Activated CD8-positive, alpha-beta T cell treated with anti-CD3 and anti-CD28 coated beads, Interleukin-2, amount 10 ng/mL, durations not matched to agents 7 days and 5 days (primary cell): ENCODE results near the gene MAP2K3. TPM values are rescaled to one million over a fixed set of nuclear protein-coding genes. Genes with fewer than 3 reads are reported as not detected.

Experiments used
- ATAC-seq: fragments of 150-1000 bp; cut with Tn5 transposase; one replicate; pipeline ENCODE4 v1.10.0; 2021; ENCODE audit warnings: moderate library complexity
- CTCF ChIA-PET: fragments of 350-600 bp; sonication (Branson Sonifier 250); formaldehyde crosslinking; loops from one replicate; lab custom pipeline; 2021; ENCODE audit warnings: antibody characterized with exemption; lab: Charles Lee
- POLR2A ChIA-PET: fragments of 350-600 bp; sonication (Branson Sonifier 250); formaldehyde crosslinking; loops from one replicate; lab custom pipeline; 2021; ENCODE audit warnings: antibody characterized with exemption; lab: Charles Lee
- DNase-seq: peaks from one replicate; pipeline ENCODE4 v3.0.0-alpha.2; 2020
- H3K27ac Mint-ChIP-seq: one replicate; pipeline ENCODE4 v1.8.0; 2021; ENCODE audit warnings: mild to moderate bottlenecking, mixed read lengths
- H3K27me3 Mint-ChIP-seq: one replicate; pipeline ENCODE4 v1.8.0; 2021; ENCODE audit warnings: low read depth, mixed read lengths
- H3K36me3 Mint-ChIP-seq: one replicate; pipeline ENCODE4 v1.8.0; 2021; ENCODE audit warnings: low read depth, mixed read lengths
- H3K4me1 Mint-ChIP-seq: one replicate; pipeline ENCODE4 v1.8.0; 2021; ENCODE audit warnings: low read depth, mixed read lengths
- H3K4me3 Mint-ChIP-seq: one replicate; pipeline ENCODE4 v1.8.0; 2021; ENCODE audit warnings: mild to moderate bottlenecking, mixed read lengths
- H3K9me3 Mint-ChIP-seq: one replicate; pipeline ENCODE4 v1.8.0; 2022; ENCODE audit warnings: mixed read lengths; ENCODE audit not compliant: insufficient read depth
- total RNA-seq, 2 experiments: library from RNA; stranded (reverse); gene quantifications; one replicate each; pipeline ENCODE4 v1.2.3, GENCODE V29; 2021

Gene MAP2K3
- total RNA-seq, 2 experiments from 2014 or later, result 57.4 to 57.8 TPM

DNA sequence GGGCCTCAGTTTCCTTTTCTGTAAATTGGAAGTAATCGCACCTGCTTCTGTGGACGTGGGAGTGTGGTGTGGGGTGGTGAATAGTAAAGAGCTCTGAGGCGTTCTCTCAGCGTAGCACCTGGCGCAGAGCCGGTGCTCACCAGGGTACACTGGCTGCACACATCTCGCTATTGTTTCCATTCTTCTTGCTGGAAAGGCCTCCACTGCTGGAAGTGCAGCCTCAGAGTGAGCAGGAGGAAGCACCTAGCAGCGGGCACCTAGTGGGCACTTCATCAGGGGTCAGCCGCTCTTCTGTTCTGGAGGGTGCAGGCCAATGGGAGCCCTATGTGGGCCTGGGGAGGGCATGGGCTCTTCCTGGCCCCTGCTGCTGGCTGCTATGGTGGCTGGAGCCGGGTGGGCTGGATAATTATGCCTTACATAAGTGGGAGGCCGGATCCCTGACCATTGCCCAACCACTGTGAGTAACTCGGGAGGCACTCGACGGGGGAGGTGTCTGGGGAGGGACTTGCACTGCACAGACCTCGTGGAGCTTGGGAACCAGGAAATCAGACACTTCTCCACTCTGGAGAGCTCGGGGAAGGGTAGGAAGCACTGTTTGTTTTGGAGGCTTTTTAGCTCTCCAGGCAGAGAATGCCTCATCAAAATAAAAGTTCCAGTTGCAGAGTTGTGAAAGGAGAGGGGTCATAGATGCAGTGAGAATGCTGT, 1.7 kb downstream of the MAP2K3 start:
- H3K9me3 Mint-ChIP-seq, result no peaks in the 10 kb centered on the region
- H3K36me3 Mint-ChIP-seq, result peaks cover 16% of the 10 kb centered on the region
- peak overlapping the region; percentile 94 for H3K27ac Mint-ChIP-seq
- H3K4me3 Mint-ChIP-seq, result peak overlapping the region; percentile 90
- peaks cover 43% of the 10 kb centered on the region for H3K4me1 Mint-ChIP-seq
- POLR2A ChIA-PET, result interaction anchor here (1.5 to 3.3 kb wide), 2 partner anchors 10 to 243 kb away, joined by 5 to 13 read pairs; partner anchors contain the start of gene USP22
- CTCF ChIA-PET, result interaction anchor here (1.1 to 2.2 kb wide), 3 partner anchors 159 to 225 kb away, joined by 3 to 7 read pairs (median 3); partner anchors contain the start of gene DHRS7B
- no peak for DNase-seq
- ATAC-seq, result no peak
- H3K27me3 Mint-ChIP-seq, result no peaks in the 10 kb centered on the region

DNA sequence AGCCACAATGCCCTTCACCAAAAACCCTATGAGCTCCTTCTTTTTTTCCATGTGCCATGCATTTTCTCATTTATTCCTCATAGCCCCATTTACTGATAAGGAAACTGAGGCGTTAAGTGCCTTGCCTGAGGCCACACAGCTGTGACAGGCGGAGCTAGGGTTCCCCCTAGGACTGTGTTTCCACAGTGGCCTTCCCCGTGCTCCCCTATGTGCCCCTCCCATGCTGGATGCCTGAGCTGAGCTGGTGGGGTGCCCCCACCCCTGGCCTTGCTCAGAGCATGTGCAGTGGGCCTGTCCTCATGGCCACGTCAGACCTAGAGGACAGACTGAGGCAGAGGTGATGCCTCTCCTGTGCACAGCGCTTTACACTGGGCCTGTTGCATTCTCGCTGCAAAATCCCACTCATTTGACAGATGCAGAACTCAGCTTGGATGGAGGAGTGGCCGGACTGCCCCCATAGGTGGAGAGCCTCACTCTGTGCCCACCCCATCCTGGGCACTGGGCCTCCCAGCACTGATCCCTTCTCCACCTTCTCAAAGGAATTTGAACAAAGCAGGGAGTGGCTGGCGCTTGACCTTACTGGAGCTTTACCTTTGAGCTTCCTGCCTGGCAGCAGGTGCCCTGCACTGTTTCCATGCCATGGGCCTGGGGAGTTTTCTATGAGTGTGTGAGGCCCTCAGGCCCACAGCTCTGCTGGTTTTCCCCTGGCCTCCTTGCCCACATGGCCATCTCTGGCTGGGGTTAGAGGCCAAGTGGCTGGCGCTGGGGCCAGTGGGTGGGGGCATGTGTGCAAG, 2.6 kb downstream of the MAP2K3 start:
- ATAC-seq, result no peak
- Mint-ChIP-seq H3K27me3 (no peaks in the 10 kb centered on the region), H3K27ac (peak overlapping the region; percentile 94), H3K36me3 (peaks cover 22% of the 10 kb centered on the region), H3K4me3 (peak overlapping the region; percentile 90), H3K4me1 (peaks cover 43% of the 10 kb centered on the region), H3K9me3 (no peaks in the 10 kb centered on the region)
- no peak for DNase-seq
- POLR2A ChIA-PET, result interaction anchor here (1.0 to 3.3 kb wide), 5 partner anchors 8 to 244 kb away, joined by 3 to 13 read pairs (median 6); partner anchors contain the start of genes NATD1 and USP22
- CTCF ChIA-PET, result interaction anchor here (0.9 to 2.2 kb wide), 7 partner anchors 8 to 225 kb away, joined by 3 to 20 read pairs (median 4); partner anchors contain the start of gene DHRS7B

DNA sequence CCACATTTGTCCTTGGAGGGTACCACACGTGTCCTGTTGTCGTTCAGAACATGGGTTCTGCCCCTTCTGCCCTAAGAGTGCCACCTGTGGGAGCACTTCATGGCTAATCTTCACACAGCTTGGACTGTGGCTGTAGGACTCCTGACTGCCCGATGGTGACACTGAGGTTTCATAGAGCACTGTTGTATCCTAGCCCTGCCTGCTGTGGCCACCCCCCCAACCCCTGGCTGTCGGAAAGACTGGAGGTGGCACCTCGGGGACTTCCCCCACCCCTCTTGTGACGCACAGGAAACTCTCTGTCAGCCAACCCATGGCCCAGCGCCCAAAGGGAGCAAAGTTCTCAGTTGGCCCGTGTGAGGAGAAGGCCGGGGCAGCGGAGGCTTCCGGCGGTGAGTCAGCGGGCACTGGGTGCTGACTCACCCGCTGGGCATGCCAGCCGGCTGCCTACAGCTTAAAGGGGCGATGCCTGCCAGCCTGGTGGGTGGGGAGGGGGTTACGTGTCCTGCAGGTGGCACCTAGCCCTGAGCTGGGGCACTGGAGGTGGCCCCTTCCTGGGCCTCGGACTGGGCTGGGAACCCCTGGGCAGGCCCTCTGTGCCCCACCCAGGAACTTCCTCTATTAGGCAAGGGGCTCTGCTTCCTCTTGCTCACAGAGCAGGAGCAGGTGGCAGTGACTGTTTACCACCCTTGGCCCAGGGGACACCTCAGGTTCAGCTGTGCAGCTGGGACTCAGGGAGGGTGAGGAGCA, 3.4 kb downstream of the MAP2K3 start:
- Mint-ChIP-seq H3K9me3 (no peaks in the 10 kb centered on the region), H3K27me3 (no peaks in the 10 kb centered on the region), H3K27ac (peak overlapping the region; percentile 94), H3K4me3 (peak overlapping the region; percentile 90), H3K4me1 (peaks cover 43% of the 10 kb centered on the region), H3K36me3 (peaks cover 24% of the 10 kb centered on the region)
- DNase-seq, result peak; percentile 95
- peak; percentile 62 for ATAC-seq
- ChIA-PET POLR2A (interaction anchor here (1.0 to 3.3 kb wide), 4 partner anchors 9 to 38 kb away, joined by 3 to 13 read pairs (median 7); partner anchors contain the start of gene NATD1), CTCF (interaction anchor here (0.7 to 2.2 kb wide), 11 partner anchors 8 to 225 kb away, joined by 3 to 20 read pairs (median 4); no protein-coding TSS in a partner anchor)

DNA sequence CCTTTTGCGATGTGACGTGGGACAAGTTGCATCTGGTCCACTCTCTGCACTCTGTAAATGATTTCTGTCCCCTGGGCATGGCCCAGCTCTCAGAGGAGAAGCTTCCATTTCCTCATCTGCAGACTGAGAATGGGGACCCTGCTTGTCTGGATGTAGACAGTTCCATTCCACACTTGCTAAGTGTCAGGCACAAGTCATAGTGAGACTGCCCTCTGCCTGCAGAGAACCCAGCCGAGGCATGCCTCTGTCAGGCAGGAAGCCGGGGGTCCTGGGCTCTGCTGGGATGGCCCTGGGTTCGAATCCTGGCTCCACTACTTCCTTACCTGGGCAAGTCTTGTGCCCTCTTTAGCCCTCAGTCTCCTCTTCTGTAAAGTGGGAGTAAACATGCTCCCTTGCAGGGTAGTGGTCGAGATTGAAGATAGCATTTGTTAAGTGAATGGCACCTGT, 4.1 kb downstream of the MAP2K3 start:
- POLR2A ChIA-PET, result interaction anchor here (1.0 to 3.3 kb wide), 4 partner anchors 10 to 39 kb away, joined by 3 to 13 read pairs (median 7); partner anchors contain the start of gene NATD1
- H3K4me1 Mint-ChIP-seq, result peaks cover 40% of the 10 kb centered on the region
- no peak for ATAC-seq
- H3K9me3 Mint-ChIP-seq, result no peaks in the 10 kb centered on the region
- peak; percentile 51 for DNase-seq
- no peaks in the 10 kb centered on the region for H3K27me3 Mint-ChIP-seq
- CTCF ChIA-PET, result interaction anchor here (0.7 to 1.9 kb wide), 9 partner anchors 9 to 224 kb away, joined by 3 to 20 read pairs (median 4); no protein-coding TSS in a partner anchor
- peak overlapping the region; percentile 94 for H3K27ac Mint-ChIP-seq
- peaks cover 24% of the 10 kb centered on the region for H3K36me3 Mint-ChIP-seq
- peak overlapping the region; percentile 90 for H3K4me3 Mint-ChIP-seq

DNA sequence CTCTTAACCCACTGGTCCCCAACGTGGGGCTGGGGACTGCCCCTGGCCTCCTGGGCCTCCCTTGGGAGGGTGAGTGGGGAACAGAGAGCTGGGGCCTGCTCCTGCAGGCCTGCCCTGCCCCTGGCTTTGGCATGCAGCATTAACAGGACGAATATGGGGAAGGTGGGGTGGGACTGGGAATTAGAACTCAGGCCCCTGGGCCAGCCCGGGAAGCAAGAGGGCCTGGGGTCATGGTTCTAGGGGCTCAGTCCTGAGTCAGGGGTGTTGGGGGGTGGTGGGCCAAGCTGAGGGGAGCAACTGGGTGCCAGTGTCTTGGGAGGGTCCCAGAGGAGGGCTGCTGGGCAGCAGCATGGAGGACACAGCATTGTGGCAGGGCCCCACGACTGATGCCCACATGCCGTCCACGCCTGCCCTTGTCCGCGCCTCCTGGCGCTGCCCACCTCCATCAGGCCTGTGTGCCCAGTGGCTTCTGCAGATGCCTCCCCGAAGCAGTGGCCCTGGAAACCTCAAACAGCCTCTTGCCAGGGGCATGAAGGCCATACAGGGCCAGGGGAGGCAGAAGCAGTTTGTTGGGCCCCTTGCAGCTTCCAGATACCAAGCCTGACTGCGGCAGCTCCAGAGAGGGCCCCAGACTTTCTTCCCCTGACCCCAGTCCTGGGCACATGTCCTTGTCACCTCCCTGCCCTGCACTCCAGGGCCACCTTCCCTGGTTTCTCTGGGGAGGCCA, 4.8 kb downstream of the MAP2K3 start:
- Mint-ChIP-seq H3K27me3 (no peaks in the 10 kb centered on the region), H3K36me3 (peaks cover 24% of the 10 kb centered on the region), H3K4me3 (no peak overlapping the region), H3K27ac (no peak overlapping the region), H3K4me1 (peaks cover 37% of the 10 kb centered on the region), H3K9me3 (no peaks in the 10 kb centered on the region)
- ATAC-seq (no peak), DNase-seq (no peak)
- ChIA-PET CTCF (interaction anchor here (1.2 kb wide), 1 partner anchor 12 kb away, joined by 4 read pairs; no protein-coding TSS in a partner anchor), POLR2A (no interaction called here)

DNA sequence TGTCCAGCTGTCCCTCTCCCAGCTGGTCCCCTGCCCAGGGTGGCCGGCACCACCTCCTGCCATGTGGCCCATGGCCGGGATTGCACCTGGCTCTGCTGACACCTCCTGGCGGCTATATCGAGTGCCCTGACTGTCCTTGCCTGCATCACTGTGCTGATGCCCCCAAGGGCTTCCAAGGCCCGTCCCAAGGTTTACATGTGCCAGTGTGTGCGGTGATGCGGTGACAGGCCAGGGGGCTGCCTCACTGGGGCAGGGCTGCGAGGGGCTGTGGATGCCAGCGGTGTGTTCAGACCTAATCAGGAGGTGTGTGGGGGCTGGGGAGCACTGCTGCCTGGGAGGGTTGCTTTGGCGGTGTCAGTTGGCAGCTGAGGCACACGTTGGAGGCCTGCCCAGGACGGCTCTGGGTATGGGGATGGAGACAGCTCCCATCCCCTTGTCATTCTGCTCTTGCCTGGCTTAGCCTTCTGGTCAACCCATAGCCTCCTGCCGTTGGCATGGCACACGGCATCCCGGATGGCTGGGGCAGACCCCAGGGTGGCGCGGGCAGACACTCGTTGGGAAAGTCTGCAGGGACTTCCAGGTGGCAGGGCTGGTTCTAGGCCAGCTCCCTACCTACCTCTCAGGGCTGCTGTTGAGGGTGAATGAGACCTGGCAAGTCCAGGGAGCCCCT, 5.5 kb downstream of the MAP2K3 start:
- no peak overlapping the region for H3K27ac Mint-ChIP-seq
- no peak overlapping the region for H3K4me3 Mint-ChIP-seq
- ATAC-seq, result no peak
- ChIA-PET CTCF (no interaction called here), POLR2A (no interaction called here)
- H3K36me3 Mint-ChIP-seq, result peaks cover 27% of the 10 kb centered on the region
- no peaks in the 10 kb centered on the region for H3K9me3 Mint-ChIP-seq
- DNase-seq, result no peak
- H3K27me3 Mint-ChIP-seq, result no peaks in the 10 kb centered on the region
- H3K4me1 Mint-ChIP-seq, result peaks cover 37% of the 10 kb centered on the region

DNA sequence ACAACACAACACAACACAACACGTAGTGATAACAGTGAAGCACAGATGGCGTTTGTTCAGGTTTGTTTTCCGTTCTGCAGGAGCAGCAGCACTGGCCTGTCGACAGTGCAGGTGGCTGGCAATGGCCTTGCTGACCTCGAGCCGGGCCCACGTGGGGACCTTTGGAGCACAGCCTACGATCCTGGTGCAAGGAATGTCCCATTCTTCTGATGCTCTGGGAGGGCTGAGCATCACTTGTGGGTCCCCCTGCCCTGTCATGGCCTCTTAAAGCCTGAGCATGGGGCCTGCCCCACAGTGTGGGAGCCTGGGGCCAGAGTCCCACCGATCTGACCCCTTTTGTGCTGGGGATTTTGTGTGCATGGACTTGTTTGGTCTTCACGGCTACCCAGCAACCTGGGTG, 6.8 kb downstream of the MAP2K3 start:
- Mint-ChIP-seq H3K27ac (no peak overlapping the region), H3K4me3 (no peak overlapping the region), H3K9me3 (peaks cover 5% of the 10 kb centered on the region), H3K4me1 (peaks cover 33% of the 10 kb centered on the region), H3K36me3 (peaks cover 16% of the 10 kb centered on the region), H3K27me3 (no peaks in the 10 kb centered on the region)
- ChIA-PET POLR2A (no interaction called here), CTCF (no interaction called here)
- DNase-seq, result no peak
- no peak for ATAC-seq

DNA sequence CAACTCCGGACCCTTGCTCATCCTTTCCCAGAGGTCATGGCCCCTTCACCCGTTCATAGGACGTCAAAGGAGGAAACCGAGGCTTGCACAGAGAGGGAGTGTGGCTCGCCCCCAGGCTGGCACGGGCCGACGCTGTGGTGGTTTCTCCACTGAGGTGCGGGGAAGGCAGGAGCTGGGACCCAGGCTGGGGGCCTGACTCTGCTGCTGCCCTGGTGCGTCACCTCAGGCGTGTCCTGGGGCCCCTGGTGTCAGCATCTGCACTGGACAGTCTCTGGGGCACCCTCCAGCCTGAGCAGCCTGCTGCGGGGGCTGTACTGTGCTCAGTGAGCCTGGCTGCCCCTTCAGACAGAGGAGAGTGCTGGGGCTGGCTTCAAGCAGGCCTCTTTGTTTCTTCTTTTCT, 7.4 kb downstream of the MAP2K3 start:
- H3K27me3 Mint-ChIP-seq, result no peaks in the 10 kb centered on the region
- peaks cover 5% of the 10 kb centered on the region for H3K9me3 Mint-ChIP-seq
- ATAC-seq, result no peak
- ChIA-PET POLR2A (no interaction called here), CTCF (no interaction called here)
- DNase-seq, result no peak
- H3K4me1 Mint-ChIP-seq, result peaks cover 28% of the 10 kb centered on the region
- H3K4me3 Mint-ChIP-seq, result no peak overlapping the region
- no peak overlapping the region for H3K27ac Mint-ChIP-seq
- H3K36me3 Mint-ChIP-seq, result peaks cover 14% of the 10 kb centered on the region

DNA sequence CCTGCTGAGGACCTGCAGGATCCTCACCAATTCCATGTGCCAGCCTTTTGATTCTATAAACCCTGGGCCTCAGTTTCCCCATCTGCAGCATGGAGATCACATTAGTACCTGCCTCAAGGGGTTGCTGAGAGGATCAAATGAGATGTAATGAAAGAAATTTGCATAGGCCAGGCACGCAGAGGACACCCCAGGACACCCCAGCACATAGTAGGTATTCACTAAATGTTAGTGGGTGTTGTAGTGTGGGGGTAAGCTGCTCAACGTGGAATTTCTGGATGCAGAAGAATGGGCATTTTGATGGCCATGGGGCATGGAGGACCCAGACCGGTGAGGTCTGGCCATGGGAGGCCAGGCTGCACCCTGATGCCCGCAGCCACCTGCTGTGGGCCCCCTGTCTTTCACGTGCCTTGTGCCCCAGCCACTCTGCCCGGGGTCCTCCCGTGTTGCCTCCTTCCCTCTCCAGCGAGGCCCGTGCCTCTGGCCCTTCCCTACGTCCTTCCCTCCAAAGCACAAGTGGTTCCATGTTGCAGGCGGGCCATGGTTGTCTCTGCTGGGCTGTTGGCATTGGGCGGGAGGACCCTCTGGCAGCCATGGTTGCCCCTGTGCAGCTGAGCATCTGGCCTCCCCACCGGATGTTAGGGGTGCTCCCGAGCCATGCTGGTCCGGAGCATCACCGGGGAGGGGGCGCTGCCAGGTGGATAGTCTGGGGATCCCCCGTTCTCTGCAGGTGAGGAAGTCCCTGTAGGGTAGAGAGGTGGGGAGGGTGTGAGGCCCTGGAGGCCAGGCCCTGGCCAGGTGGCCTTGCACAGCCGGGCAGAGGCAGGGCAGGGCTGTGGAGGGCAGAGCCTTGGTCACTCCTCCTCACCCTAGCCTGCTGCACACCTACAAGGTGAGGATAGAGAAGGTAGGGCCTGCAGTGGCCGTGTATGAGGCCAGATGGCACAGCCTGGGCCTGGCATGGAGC, 8.6 kb downstream of the MAP2K3 start:
- H3K4me3 Mint-ChIP-seq, result no peak overlapping the region
- peaks cover 5% of the 10 kb centered on the region for H3K9me3 Mint-ChIP-seq
- peaks cover 15% of the 10 kb centered on the region for H3K4me1 Mint-ChIP-seq
- no peak overlapping the region for H3K27ac Mint-ChIP-seq
- ATAC-seq (no peak), DNase-seq (no peak)
- POLR2A ChIA-PET, result no interaction called here
- H3K36me3 Mint-ChIP-seq, result peaks cover 14% of the 10 kb centered on the region
- H3K27me3 Mint-ChIP-seq, result no peaks in the 10 kb centered on the region
- CTCF ChIA-PET, result no interaction called here
